ENCODE measurements around the gene CDC6. TPM values are rescaled to one million over a fixed set of nuclear protein-coding genes. Genes with fewer than 3 reads are reported as not detected.

CDC6 gene
- total RNA-seq, 1 donor from 2014 or later: 4.7 TPM

DNA sequence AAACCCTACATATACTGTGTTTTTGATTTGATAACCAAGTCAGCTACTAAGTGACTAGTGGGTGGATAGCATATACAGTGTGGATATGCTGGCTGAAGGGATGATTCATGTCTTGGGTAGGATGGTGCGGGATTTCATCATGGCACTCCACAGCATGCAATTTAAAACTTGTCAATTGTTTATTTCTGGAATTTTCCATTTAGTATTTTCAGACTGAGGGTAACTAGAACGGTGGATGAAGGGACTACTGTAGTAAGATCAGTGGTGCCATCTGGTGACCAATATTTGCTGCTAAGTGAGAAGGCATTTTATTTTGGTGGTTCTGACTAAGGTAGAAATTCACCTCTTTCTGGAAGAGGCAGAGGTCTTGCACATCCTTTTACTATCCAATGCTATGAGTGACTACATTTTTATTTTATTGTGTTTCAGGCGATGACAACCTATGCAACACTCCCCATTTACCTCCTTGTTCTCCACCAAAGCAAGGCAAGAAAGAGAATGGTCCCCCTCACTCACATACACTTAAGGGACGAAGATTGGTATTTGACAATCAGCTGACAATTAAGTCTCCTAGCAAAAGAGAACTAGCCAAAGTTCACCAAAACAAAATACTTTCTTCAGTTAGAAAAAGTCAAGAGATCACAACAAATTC lies 3.1 kb downstream of the CDC6 start:
- Mint-ChIP-seq H3K27me3 (ENCODE audit: unreplicated experiment) (peaks cover 7% of the 10 kb centered on the region), H3K27ac (ENCODE audit: unreplicated experiment) (no peak overlapping the region), H3K9me3 (ENCODE audit: unreplicated experiment) (no peaks in the 10 kb centered on the region), H3K4me1 (ENCODE audit: low read depth, unreplicated experiment) (peaks cover 6% of the 10 kb centered on the region), H3K4me3 (ENCODE audit: unreplicated experiment) (no peak overlapping the region), H3K36me3 (ENCODE audit: unreplicated experiment) (no peaks in the 10 kb centered on the region)
- DNase-seq: no peak
- TF ChIP-seq, protein P1, sequence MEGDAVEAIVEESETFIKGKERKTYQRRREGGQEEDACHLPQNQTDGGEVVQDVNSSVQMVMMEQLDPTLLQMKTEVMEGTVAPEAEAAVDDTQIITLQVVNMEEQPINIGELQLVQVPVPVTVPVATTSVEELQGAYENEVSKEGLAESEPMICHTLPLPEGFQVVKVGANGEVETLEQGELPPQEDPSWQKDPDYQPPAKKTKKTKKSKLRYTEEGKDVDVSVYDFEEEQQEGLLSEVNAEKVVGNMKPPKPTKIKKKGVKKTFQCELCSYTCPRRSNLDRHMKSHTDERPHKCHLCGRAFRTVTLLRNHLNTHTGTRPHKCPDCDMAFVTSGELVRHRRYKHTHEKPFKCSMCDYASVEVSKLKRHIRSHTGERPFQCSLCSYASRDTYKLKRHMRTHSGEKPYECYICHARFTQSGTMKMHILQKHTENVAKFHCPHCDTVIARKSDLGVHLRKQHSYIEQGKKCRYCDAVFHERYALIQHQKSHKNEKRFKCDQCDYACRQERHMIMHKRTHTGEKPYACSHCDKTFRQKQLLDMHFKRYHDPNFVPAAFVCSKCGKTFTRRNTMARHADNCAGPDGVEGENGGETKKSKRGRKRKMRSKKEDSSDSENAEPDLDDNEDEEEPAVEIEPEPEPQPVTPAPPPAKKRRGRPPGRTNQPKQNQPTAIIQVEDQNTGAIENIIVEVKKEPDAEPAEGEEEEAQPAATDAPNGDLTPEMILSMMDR (IDR thresholded peaks at IDR 0.05; ENCODE audit: partially characterized antibody, unreplicated experiment): no peak

DNA sequence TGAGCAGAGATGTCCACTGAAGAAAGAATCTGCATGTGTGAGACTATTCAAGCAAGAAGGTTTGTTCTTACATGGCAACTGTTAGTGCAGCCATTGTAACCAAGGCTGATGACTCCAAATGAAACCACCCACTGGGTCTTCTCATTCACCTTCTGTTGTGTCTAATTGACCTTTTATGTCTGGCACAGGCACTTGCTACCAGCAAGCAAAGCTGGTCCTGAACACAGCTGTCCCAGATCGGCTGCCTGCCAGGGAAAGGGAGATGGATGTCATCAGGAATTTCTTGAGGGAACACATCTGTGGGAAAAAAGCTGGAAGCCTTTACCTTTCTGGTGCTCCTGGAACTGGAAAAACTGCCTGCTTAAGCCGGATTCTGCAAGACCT lies 3.6 kb downstream of the CDC6 start:
- peaks cover 8% of the 10 kb centered on the region for H3K27me3 Mint-ChIP-seq (ENCODE audit: unreplicated experiment)
- H3K4me3 Mint-ChIP-seq (ENCODE audit: unreplicated experiment): no peak overlapping the region
- no peak for DNase-seq
- TF ChIP-seq, protein P1 (IDR thresholded peaks at IDR 0.05; ENCODE audit: partially characterized antibody, unreplicated experiment): no peak
- no peaks in the 10 kb centered on the region for H3K36me3 Mint-ChIP-seq (ENCODE audit: unreplicated experiment)
- no peaks in the 10 kb centered on the region for H3K9me3 Mint-ChIP-seq (ENCODE audit: unreplicated experiment)
- peaks cover 6% of the 10 kb centered on the region for H3K4me1 Mint-ChIP-seq (ENCODE audit: low read depth, unreplicated experiment)
- H3K27ac Mint-ChIP-seq (ENCODE audit: unreplicated experiment): no peak overlapping the region

DNA sequence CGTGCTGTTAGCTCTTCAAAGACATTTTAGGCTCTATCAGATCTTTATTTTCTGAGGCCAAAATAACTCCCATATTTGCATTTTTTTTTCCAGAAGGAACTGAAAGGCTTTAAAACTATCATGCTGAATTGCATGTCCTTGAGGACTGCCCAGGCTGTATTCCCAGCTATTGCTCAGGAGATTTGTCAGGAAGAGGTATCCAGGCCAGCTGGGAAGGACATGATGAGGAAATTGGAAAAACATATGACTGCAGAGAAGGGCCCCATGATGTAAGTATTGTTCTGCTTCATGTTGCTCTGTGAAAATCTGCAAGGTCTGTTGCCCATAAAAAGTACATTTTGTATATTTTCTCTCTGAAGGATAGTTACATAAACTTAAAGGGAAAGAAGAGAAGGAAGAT lies 5.7 kb downstream of the CDC6 start:
- H3K9me3 Mint-ChIP-seq (ENCODE audit: unreplicated experiment): no peaks in the 10 kb centered on the region
- no peak for DNase-seq
- no peaks in the 10 kb centered on the region for H3K4me1 Mint-ChIP-seq (ENCODE audit: low read depth, unreplicated experiment)
- H3K36me3 Mint-ChIP-seq (ENCODE audit: unreplicated experiment): no peaks in the 10 kb centered on the region
- peaks cover 2% of the 10 kb centered on the region for H3K27me3 Mint-ChIP-seq (ENCODE audit: unreplicated experiment)
- H3K27ac Mint-ChIP-seq (ENCODE audit: unreplicated experiment): no peak overlapping the region
- TF ChIP-seq, protein P1 (IDR thresholded peaks at IDR 0.05; ENCODE audit: partially characterized antibody, unreplicated experiment): no peak
- no peak overlapping the region for H3K4me3 Mint-ChIP-seq (ENCODE audit: unreplicated experiment)

DNA sequence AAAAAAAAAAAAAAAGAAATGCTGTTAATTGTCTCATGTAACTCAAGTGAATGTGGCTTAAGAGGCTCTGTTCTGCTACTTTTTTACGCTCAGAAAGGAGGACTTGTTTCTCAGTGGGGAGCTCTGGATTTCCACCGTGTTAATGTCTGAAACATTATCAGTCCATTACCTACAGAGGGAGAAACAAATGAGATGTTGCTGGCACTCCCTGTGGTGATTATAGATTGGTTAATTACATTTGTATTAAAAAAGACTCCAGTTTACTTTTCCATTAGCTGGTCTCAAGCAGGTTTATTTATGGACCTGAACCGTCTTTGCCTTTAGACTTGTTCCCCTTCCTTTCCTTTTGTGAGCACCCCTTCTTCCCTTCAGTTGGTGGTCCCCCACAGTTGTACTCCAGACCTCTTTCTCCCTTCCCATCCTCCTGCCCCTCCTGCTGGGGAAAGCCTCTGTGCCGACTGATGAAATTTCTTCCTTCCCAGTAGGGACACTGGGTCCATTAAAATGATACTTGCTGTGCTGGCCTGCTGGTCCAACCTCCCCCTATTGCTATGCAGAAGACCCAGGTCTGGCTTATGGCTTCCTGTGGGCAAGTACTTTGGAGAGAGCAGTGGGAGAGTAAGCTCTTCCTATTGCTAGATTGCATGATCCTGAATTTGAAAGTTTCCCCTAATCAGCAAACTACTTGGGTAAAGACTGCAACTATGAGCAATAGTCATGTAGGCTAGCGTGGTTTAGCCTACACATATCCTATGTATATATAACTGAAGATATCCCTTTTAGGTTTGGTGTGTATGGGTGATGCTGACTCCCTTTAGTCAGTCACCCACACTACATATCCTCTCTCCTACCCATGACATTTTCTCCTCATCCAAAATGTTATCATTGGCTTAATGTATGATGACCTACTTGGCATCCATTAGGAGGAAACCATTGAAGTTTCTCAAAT lies 8.1 kb downstream of the CDC6 start:
- H3K36me3 Mint-ChIP-seq (ENCODE audit: unreplicated experiment): no peaks in the 10 kb centered on the region
- peaks cover 2% of the 10 kb centered on the region for H3K27me3 Mint-ChIP-seq (ENCODE audit: unreplicated experiment)
- H3K4me1 Mint-ChIP-seq (ENCODE audit: low read depth, unreplicated experiment): no peaks in the 10 kb centered on the region
- H3K4me3 Mint-ChIP-seq (ENCODE audit: unreplicated experiment): no peak overlapping the region
- H3K27ac Mint-ChIP-seq (ENCODE audit: unreplicated experiment): peak overlapping the region; percentile 17
- H3K9me3 Mint-ChIP-seq (ENCODE audit: unreplicated experiment): no peaks in the 10 kb centered on the region
- TF ChIP-seq, protein P1 (IDR thresholded peaks at IDR 0.05; ENCODE audit: partially characterized antibody, unreplicated experiment): no peak
- DNase-seq: no peak

DNA sequence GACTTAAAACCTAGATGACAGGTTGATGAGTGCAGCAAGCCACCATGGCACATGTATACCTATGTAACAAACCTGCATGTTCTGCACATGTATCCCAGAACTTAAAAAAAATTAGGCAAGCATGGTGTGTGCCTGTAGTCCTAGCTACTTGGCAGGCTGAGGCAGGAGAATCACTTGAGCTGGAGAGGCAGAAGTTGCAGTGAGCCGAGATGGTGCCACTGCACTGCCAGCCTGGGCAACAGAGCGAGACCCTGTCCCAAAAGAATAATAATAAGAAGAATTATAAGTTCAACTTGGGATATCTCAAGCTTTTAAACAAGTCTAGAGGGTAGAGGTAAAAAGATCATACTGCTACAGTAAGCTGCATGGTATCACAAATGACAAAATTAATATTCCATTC lies 9.8 kb downstream of the CDC6 start:
- Mint-ChIP-seq H3K27me3 (ENCODE audit: unreplicated experiment) (peaks cover 2% of the 10 kb centered on the region), H3K4me1 (ENCODE audit: low read depth, unreplicated experiment) (peaks cover 1% of the 10 kb centered on the region), H3K9me3 (ENCODE audit: unreplicated experiment) (no peaks in the 10 kb centered on the region), H3K27ac (ENCODE audit: unreplicated experiment) (no peak overlapping the region), H3K36me3 (ENCODE audit: unreplicated experiment) (no peaks in the 10 kb centered on the region), H3K4me3 (ENCODE audit: unreplicated experiment) (no peak overlapping the region)
- DNase-seq: no peak
- TF ChIP-seq, protein P1 (IDR thresholded peaks at IDR 0.05; ENCODE audit: partially characterized antibody, unreplicated experiment): no peak
